Heart right ventricle (tissue), 16 donors: Measurements from ENCODE around the gene ERVV-1. TPM values are rescaled to one million over a fixed set of nuclear protein-coding genes. Genes with fewer than 3 reads are reported as not detected.

ENCODE experiments used
- ATAC-seq, 8 donors: fragments of 200-7000 bp; cut with Tn5 transposase; one replicate each; pipeline ENCODE4 v1.9.1; 2020; ENCODE audit warnings: mild to moderate bottlenecking in 8 of 8, moderate library complexity in 8 of 8, moderate number of reproducible peaks in 1 of 8
- DNase-seq, 2 donors: peaks; one replicate each; pipeline ENCODE4 v3.0.0-alpha.2; 2020
- H3K27ac ChIP-seq, 10 donors: fragments of 200-600 bp; sonication (generic) in 2 of 10; one replicate each; pipeline versions ENCODE4 v1.5.0 to v1.8.0; 2020 to 2022; ENCODE audit warnings: mild to moderate bottlenecking in 3 of 10
- H3K27me3 ChIP-seq, 7 donors: fragments of 200-600 bp; one replicate each; pipeline ENCODE4 v1.8.0; 2021 to 2022; ENCODE audit warnings: mild to moderate bottlenecking in 2 of 7
- H3K36me3 ChIP-seq, 9 donors: fragments of 200-600 bp; sonication (generic) in 1 of 9; one replicate each; pipeline versions ENCODE4 v1.5.0 to v1.8.0; 2020 to 2022; ENCODE audit warnings: mild to moderate bottlenecking in 2 of 9
- H3K4me1 ChIP-seq, 9 donors: fragments of 200-600 bp; sonication (generic) in 1 of 9; one replicate each; pipeline versions ENCODE4 v1.5.0 to v1.8.0; 2020 to 2022; ENCODE audit warnings: mild to moderate bottlenecking in 4 of 9
- H3K4me3 ChIP-seq, 10 donors: fragments of 200-600 bp; sonication (generic) in 2 of 10; one replicate each; pipeline versions ENCODE4 v1.5.0 to v1.8.0; 2020 to 2022; ENCODE audit warnings: mild to moderate bottlenecking in 7 of 10, moderate library complexity in 2 of 10
- H3K9me3 ChIP-seq, 11 donors: fragments of 200-600 bp in 10 of 11; sonication (generic) in 2 of 11; one replicate each; pipeline versions ENCODE4 v1.5.0 to v1.8.0; 2013 to 2022; ENCODE audit warnings: mild to moderate bottlenecking in 2 of 11, control low read depth in 1 of 11, moderate library complexity in 1 of 11
- WGBS, 2 donors: extraction: QIAGEN DNeasy Blood & Tissue Kit; methylation state at CpG; one replicate each; pipeline ENCODE4 v1.1.7; 2013; ENCODE audit warnings: inconsistent platforms in 1 of 2; 5-methylcytosine and 5-hydroxymethylcytosine counted together
- intact Hi-C, 10 donors: fragments of 100-400 bp; cut with DNase I; formaldehyde crosslinking; loops; one replicate each; pipeline versions ENCODE4 v1.11.1 to v1.14.2; 2022
- polyA plus RNA-seq, 2 donors: library from polyadenylated mRNA; stranded (reverse); fragments of 200-250 nt; gene quantifications; one replicate each; pipeline ENCODE4 v1.2.3, GENCODE V29; 2013
- total RNA-seq, 10 donors: library from RNA; stranded (reverse); fragmentation: NEBNext Ultra II Directional in 3 of 10; extraction: Animal tissue kit (Norgen Biotek cat#: 25700) in 3 of 10; gene quantifications; one replicate each; pipeline versions ENCODE4 v1.2.1 to v1.2.4, GENCODE V29; 2021 to 2023
- TF ChIP-seq, protein P1 (sequence below), 9 donors: fragments of 200-600 bp; sonication (generic) in 2 of 9; IDR thresholded peaks; one replicate each; pipeline versions ENCODE4 v1.5.0 to v1.8.0; 2021 to 2022; ENCODE audit warnings: antibody characterized with exemption in 9 of 9, mild to moderate bottlenecking in 5 of 9, moderate library complexity in 1 of 9
- donor health status: Arrhythmogenic right ventricular cardiomyopathy.
- donor health status: ischemic (EF 13 %, LVEDD 7.1; RV severe dilation, severe dysfunction).
- donor health status: healthy with polysubstance abuse.
- donor health status: DM: no; HTN: yes; CAD: no.
- donor health status: DM: no; HTN: no; CAD: no.
- donor health status: ischemic (EF 25% LVEDD 6.9; RV normal size, moderate dysfunction).
- donor health status: ischemic (EF 25% LVEDD 5.7; RV mildly dilated, moderate dysfunction).
- donor health status: healthy.
- donor health status: DM: yes; HTN: yes; CAD: no.
- donor health status: Ischemic cardiomyopathy.
- donor health status: ischemic (EF 35%, LVEDD 5.7; RV mildly dilated, moderate dysfunction).
- donor health status: nonischemic (EF 11% LVEDD 7.7; RV severe dilation, severe dysfunction).
- donor health status: DM: yes; HTN: yes; CAD: no.
- donor health status: PGD.
- donor health status: ischemic (EF 29% LVEDD 5.4; RV normal size, mild dysfunction).
- donor health status: nonischemic (EF 23%, LVEDD 6.1; RV moderate dilation, normal function).

Gene ERVV-1
- total and polyA plus RNA-seq, 12 donors, result 0.03 to 0.19 TPM; not detected in 10

DNA sequence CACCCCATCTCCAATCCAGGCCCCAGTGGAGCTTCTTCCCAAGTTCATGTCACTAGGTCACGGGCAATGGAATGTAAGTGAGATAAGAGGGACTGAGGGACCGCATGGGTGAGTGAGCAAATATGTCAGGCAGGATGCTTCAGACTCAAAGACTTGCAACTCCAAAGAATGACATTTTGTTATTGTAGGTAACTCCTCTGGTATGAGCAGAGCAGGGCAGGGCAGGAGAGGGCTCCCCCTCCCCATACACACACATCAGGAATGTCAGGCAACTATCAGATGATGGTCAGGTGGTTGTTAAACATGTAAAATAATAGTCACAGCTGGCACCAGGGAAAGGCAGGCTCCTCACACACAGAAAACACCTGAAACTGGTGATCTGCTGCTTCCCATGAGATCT lies 41.4 kb downstream of the ERVV-1 start:
- H3K36me3 ChIP-seq, result no peaks in the 10 kb centered on the region
- peaks cover 0 to 88% (median 0%) of the 10 kb centered on the region in 11 donors for H3K9me3 ChIP-seq
- H3K27me3 ChIP-seq, result peaks cover 0 to 16% (median 0%) of the 10 kb centered on the region in 7 donors
- TF ChIP-seq, protein P1, sequence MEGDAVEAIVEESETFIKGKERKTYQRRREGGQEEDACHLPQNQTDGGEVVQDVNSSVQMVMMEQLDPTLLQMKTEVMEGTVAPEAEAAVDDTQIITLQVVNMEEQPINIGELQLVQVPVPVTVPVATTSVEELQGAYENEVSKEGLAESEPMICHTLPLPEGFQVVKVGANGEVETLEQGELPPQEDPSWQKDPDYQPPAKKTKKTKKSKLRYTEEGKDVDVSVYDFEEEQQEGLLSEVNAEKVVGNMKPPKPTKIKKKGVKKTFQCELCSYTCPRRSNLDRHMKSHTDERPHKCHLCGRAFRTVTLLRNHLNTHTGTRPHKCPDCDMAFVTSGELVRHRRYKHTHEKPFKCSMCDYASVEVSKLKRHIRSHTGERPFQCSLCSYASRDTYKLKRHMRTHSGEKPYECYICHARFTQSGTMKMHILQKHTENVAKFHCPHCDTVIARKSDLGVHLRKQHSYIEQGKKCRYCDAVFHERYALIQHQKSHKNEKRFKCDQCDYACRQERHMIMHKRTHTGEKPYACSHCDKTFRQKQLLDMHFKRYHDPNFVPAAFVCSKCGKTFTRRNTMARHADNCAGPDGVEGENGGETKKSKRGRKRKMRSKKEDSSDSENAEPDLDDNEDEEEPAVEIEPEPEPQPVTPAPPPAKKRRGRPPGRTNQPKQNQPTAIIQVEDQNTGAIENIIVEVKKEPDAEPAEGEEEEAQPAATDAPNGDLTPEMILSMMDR (IDR thresholded peaks at IDR 0.05), result no peak
- intact Hi-C loops, result no loop called here
- WGBS, 2 donors, result 17 to 18% methylated on average over 2 of the region's 2 CpGs
- DNase-seq (no peak), ATAC-seq (no peak)
- H3K4me1 ChIP-seq, result peaks cover 0 to 13% (median 6%) of the 10 kb centered on the region in 9 donors
- no peak overlapping the region for H3K27ac ChIP-seq
- H3K4me3 ChIP-seq, result no peak overlapping the region

DNA sequence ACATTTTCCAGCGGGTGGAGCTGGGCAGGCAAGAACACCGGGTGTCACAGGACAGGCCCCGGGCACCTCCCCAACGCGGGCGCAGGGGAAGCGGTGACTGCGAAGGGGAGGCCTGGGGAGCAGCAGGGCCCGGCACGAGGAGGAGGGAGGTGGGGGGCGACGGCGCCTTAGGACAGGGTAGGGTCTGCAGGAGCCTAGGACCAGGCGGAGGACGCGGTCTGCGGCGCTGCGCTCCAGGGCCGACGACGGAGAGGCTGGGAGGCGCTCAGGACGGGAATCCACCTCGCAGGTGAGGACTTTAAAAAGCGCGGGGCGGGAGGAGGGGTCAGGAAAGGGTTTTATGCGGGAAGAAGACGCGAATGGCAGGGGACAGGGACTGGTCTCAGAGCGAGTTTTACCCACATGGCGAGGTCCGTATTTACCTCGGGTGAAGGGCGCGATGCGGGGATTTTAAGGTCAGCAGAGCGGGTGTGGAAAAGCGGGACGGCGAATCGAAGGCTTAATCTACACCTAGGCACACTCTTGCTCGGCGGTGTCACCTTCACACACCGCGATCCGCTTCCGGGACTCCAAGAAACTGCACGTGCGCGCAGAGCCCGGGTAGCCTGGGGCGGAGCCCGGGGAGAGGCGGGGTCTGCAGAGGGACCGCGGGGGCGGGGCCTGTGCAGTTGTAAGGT lies 44.3 kb downstream of the ERVV-1 start:
- Histone ChIP-seq H3K4me3 (peak overlapping the region in 9 of 10 donors; percentile 18 to 45 (median 34)), H3K27ac (no peak overlapping the region), H3K36me3 (no peaks in the 10 kb centered on the region), H3K9me3 (peaks cover 0 to 92% (median 6%) of the 10 kb centered on the region in 11 donors), H3K4me1 (peaks cover 0 to 13% (median 6%) of the 10 kb centered on the region in 9 donors), H3K27me3 (peaks cover 0 to 16% (median 0%) of the 10 kb centered on the region in 7 donors)
- intact Hi-C loops, result no loop called here
- 2 to 3% methylated on average over 59 of the region's 59 CpGs for WGBS, 2 donors
- ATAC-seq, result peak; percentile 57 to 88 (median 78)
- TF ChIP-seq, protein P1 (IDR thresholded peaks at IDR 0.05), result no peak
- peak; percentile 11 to 35 for DNase-seq

Other genes starting within 250 kb of the ERVV-1 start
- 1 to 10 TPM; 1.5 to 4.0 (median 2.5) TPM for gene ZNF600, start 227.1 kb upstream of the ERVV-1 start, total RNA-seq
- gene ZNF600, start 227.1 kb upstream of the ERVV-1 start, polyA plus RNA-seq, result 1 to 10 TPM; 1.7 to 6.9 TPM
- 10 to 100 TPM in 3 of 10 donors, 1 to 10 TPM in 7; 3.6 to 11.4 (median 9.4) TPM for gene ZNF28, start 192.3 kb upstream of the ERVV-1 start, total RNA-seq
- 1 to 10 TPM; 1.4 to 2.9 TPM for gene ZNF28, start 192.3 kb upstream of the ERVV-1 start, polyA plus RNA-seq
- 10 to 100 TPM in 3 of 10 donors, 1 to 10 TPM in 7; 6.1 to 12.7 (median 9.2) TPM for gene ZNF468, start 156.3 kb upstream of the ERVV-1 start, total RNA-seq
- gene ZNF468, start 156.3 kb upstream of the ERVV-1 start, polyA plus RNA-seq, result 1 to 10 TPM; 5.3 to 9.1 TPM
- 10 to 100 TPM in 1 of 10 donors, 1 to 10 TPM in 9; 6.3 to 16.3 (median 7.6) TPM for gene ZNF320, start 116.3 kb upstream of the ERVV-1 start, total RNA-seq
- 10 to 100 TPM in 1 of 2 donors, 1 to 10 TPM in 1; 2.7 to 10.0 TPM for gene ZNF320, start 116.3 kb upstream of the ERVV-1 start, polyA plus RNA-seq
- 1 to 10 TPM in 9 of 10 donors, under 1 TPM in 1; 0.76 to 2.3 (median 1.4) TPM for gene ZNF888, start 90.5 kb upstream of the ERVV-1 start, total RNA-seq
- 1 to 10 TPM in 1 of 2 donors, under 1 TPM in 1; 0.70 to 1.6 TPM for gene ZNF888, start 90.5 kb upstream of the ERVV-1 start, polyA plus RNA-seq
- gene ZNF816, start 51.0 kb upstream of the ERVV-1 start, total RNA-seq, result 10 to 100 TPM in 1 of 10 donors, 1 to 10 TPM in 9; 3.8 to 11.8 (median 5.6) TPM
- gene ZNF816, start 51.0 kb upstream of the ERVV-1 start, polyA plus RNA-seq, result 1 to 10 TPM; 1.6 to 1.9 TPM
- gene ERVV-2, start 30.8 kb downstream of the ERVV-1 start, total RNA-seq, result not detected
- gene ERVV-2, start 30.8 kb downstream of the ERVV-1 start, polyA plus RNA-seq, result not detected
- 10 to 100 TPM in 9 of 10 donors, 1 to 10 TPM in 1; 9.8 to 22.9 (median 18.5) TPM for gene ZNF160, start 89.5 kb downstream of the ERVV-1 start, total RNA-seq
- gene ZNF160, start 89.5 kb downstream of the ERVV-1 start, polyA plus RNA-seq, result 10 to 100 TPM in 1 of 2 donors, 1 to 10 TPM in 1; 9.1 to 25.9 TPM
- gene ZNF415, start 119.0 kb downstream of the ERVV-1 start, total RNA-seq, result 10 to 100 TPM; 18.7 to 32.5 (median 22.8) TPM
- gene ZNF415, start 119.0 kb downstream of the ERVV-1 start, polyA plus RNA-seq, result 10 to 100 TPM in 1 of 2 donors, 1 to 10 TPM in 1; 9.5 to 19.8 TPM
- 10 to 100 TPM in 2 of 10 donors, 1 to 10 TPM in 8; 5.4 to 11.3 (median 7.2) TPM for gene ZNF347, start 145.1 kb downstream of the ERVV-1 start, total RNA-seq
- 1 to 10 TPM; 2.0 to 3.2 TPM for gene ZNF347, start 145.1 kb downstream of the ERVV-1 start, polyA plus RNA-seq
- gene ZNF665, start 179.4 kb downstream of the ERVV-1 start, total RNA-seq, result 1 to 10 TPM in 7 of 10 donors, under 1 TPM in 3; 0.75 to 3.3 (median 1.2) TPM
- gene ZNF665, start 179.4 kb downstream of the ERVV-1 start, polyA plus RNA-seq, result 1 to 10 TPM; 1.5 to 1.6 TPM
- 10 to 100 TPM; 16.9 to 28.0 (median 22.5) TPM for gene ZNF677, start 241.0 kb downstream of the ERVV-1 start, total RNA-seq
- gene ZNF677, start 241.0 kb downstream of the ERVV-1 start, polyA plus RNA-seq, result 10 to 100 TPM in 1 of 2 donors, 1 to 10 TPM in 1; 7.9 to 14.3 TPM
- gene VN1R2, start 244.4 kb downstream of the ERVV-1 start, total RNA-seq, result not detected
- not detected for gene VN1R2, start 244.4 kb downstream of the ERVV-1 start, polyA plus RNA-seq